Measurements from ENCODE around the gene DSG4.

DSG4 gene

DNA sequence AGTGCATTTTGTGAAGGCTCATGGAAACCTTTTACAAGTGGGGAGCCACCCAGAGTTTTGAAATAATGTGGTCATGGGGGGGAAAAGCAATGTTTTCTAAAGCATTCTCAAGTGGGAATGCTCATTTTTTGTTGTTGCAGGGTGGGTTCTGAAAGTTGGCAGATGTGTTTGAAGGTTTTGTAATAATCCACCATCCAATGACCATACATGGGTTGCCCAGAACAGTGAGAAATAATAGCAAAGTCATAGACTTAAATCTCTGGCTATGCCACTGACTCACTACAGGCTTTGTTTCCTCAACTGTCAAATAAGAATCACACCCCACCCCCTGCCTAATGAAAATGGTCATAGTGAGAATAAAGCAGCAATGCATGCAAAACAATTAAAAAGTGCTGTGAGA is 73.8 kb downstream of the DSG4 start:
- no peak for DNase-seq

DNA sequence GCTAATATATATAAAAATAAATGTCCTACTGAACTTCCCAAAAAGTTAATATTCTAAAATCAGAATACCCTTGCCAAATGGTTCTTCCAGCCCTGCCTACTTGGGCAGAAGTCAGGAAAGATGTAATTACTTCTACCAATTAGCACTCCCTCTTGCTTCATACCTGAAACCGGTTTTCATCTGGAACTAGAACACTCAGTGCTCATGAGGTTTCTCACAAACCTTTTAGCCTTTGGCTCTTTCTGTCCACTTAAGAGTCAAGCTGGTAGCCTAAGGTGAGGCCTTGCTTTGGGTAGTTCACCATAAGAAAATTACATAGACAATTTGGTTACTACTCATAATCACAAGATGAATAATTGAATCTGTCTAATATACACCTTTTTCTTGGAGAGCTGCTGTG is 75.0 kb downstream of the DSG4 start:
- no peak for DNase-seq

DNA sequence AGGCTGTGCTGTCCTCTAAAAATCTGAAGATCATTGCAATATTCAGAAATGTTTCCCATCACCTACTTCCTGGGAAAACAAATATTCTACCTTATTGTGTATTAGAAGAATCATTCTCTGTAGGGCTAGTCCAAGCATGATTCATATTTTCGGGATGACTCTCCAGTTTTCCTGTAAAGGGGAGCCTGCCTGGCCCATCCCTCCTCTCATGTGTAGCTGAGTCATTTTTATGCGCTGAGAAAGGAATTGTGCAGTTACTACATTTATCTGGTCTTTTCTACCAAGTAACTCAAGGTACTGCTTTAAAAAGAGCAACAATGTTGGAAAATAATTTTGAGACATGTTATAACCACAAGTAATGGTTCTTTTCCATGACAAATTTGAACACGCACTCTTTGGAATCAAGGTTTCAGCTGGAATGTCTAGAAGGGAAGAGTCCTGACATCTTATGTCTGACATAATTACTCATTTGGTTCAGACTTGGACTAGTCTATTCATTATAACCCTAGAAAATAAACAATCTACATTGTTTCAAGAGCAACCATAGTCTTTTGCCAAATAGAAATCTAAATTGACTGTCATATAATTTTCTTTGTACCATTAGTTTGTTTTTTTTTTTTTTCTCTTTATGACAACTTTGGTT is 77.6 kb downstream of the DSG4 start:
- no peak for DNase-seq

Data from activated CD4-positive, CD25-positive, alpha-beta regulatory T cell treated with anti-CD3 and anti-CD28 coated beads, Interleukin-2, amount 50 U/mL, for 72 hours (primary cell).